Lower lobe of right lung (tissue), 2 donors: ENCODE measurements around the gene EPHA7. TPM values are rescaled to one million over a fixed set of nuclear protein-coding genes. Genes with fewer than 3 reads are reported as not detected.

ENCODE experiments used
- ATAC-seq, 2 donors: fragments of 200-7000 bp; cut with Tn5 transposase; one replicate each; pipeline ENCODE4 v1.9.1; 2020 to 2022; ENCODE audit warnings: mild to moderate bottlenecking in 2 of 2, moderate library complexity in 2 of 2
- DNase-seq: peaks from one replicate; pipeline ENCODE4 v3.0.0-alpha.2; 2020
- H3K27ac ChIP-seq: fragments of 200-600 bp; one replicate; pipeline ENCODE4 v1.8.0; 2022
- H3K27me3 ChIP-seq: fragments of 200-600 bp; one replicate; pipeline ENCODE4 v1.8.0; 2022; ENCODE audit warnings: low read depth
- H3K36me3 ChIP-seq: fragments of 200-600 bp; one replicate; pipeline ENCODE4 v1.8.0; 2022; ENCODE audit warnings: mild to moderate bottlenecking
- H3K4me1 ChIP-seq: fragments of 200-600 bp; one replicate; pipeline ENCODE4 v1.8.0; 2022
- H3K4me3 ChIP-seq: fragments of 200-600 bp; one replicate; pipeline ENCODE4 v1.8.0; 2022; ENCODE audit warnings: mild to moderate bottlenecking
- H3K9me3 ChIP-seq: fragments of 200-600 bp; one replicate; pipeline ENCODE4 v1.8.0; 2022
- CTCF ChIP-seq: fragments of 200-600 bp; IDR thresholded peaks from one replicate; pipeline ENCODE4 v1.8.0; 2022; ENCODE audit warnings: antibody characterized with exemption, mild to moderate bottlenecking
- intact Hi-C: fragments of 100-400 bp; cut with DNase I; formaldehyde crosslinking; loops from one replicate; pipeline ENCODE4 v1.11.0; 2022
- total RNA-seq: library from RNA; stranded (reverse); fragmentation: NEBNext Ultra II Directional; extraction: Animal tissue kit (Norgen Biotek cat#: 25700); gene quantifications from one replicate; pipeline ENCODE4 v1.2.1, GENCODE V29; 2021
- donor health status: DM: no; HTN: yes; CAD: no; lungs with severe emphysema.

Gene EPHA7
- total RNA-seq, 1 donor from 2014 or later: 0.86 TPM

- TF ChIP-seq CTCF: no peak
- Histone ChIP-seq H3K27me3 (no peaks in the 10 kb centered on the region), H3K4me1 (no peaks in the 10 kb centered on the region), H3K36me3 (no peaks in the 10 kb centered on the region), H3K9me3 (no peaks in the 10 kb centered on the region), H3K4me3 (no peak overlapping the region), H3K27ac (no peak overlapping the region)
- intact Hi-C loops: no loop called here
- DNase-seq (no peak), ATAC-seq (no peak)
Measured at GRCh38 chr6:93307505-93308409, 111.6 kb downstream of the EPHA7 start.

- intact Hi-C loops: no loop called here
- TF ChIP-seq CTCF: no peak
- Histone ChIP-seq H3K36me3 (no peaks in the 10 kb centered on the region), H3K4me1 (no peaks in the 10 kb centered on the region), H3K27ac (no peak overlapping the region), H3K27me3 (no peaks in the 10 kb centered on the region), H3K4me3 (no peak overlapping the region), H3K9me3 (no peaks in the 10 kb centered on the region)
- ATAC-seq (no peak), DNase-seq (no peak)
Measured at GRCh38 chr6:93305088-93305487, 114.3 kb downstream of the EPHA7 start.

- DNase-seq (no peak), ATAC-seq (no peak)
- H3K27ac ChIP-seq: no peak overlapping the region
- H3K4me3 ChIP-seq: no peak overlapping the region
- intact Hi-C loops: no loop called here
- no peaks in the 10 kb centered on the region for H3K9me3 ChIP-seq
- no peaks in the 10 kb centered on the region for H3K27me3 ChIP-seq
- TF ChIP-seq CTCF: no peak
- H3K4me1 ChIP-seq: no peaks in the 10 kb centered on the region
- H3K36me3 ChIP-seq: no peaks in the 10 kb centered on the region
Measured at GRCh38 chr6:93304505-93304904, 114.9 kb downstream of the EPHA7 start.

GRCh38 chr6:93300661-93301060 is 118.7 kb downstream of the EPHA7 start:
- H3K4me3 ChIP-seq: no peak overlapping the region
- H3K27me3 ChIP-seq: no peaks in the 10 kb centered on the region
- TF ChIP-seq CTCF: no peak
- no peaks in the 10 kb centered on the region for H3K36me3 ChIP-seq
- no peak for DNase-seq
- ATAC-seq: no peak
- no peaks in the 10 kb centered on the region for H3K9me3 ChIP-seq
- no peak overlapping the region for H3K27ac ChIP-seq
- intact Hi-C loops: no loop called here
- no peaks in the 10 kb centered on the region for H3K4me1 ChIP-seq

GRCh38 chr6:93299622-93300021 is 119.7 kb downstream of the EPHA7 start:
- DNase-seq (no peak), ATAC-seq (no peak)
- Histone ChIP-seq H3K27me3 (no peaks in the 10 kb centered on the region), H3K4me3 (no peak overlapping the region), H3K4me1 (no peaks in the 10 kb centered on the region), H3K9me3 (no peaks in the 10 kb centered on the region), H3K27ac (no peak overlapping the region), H3K36me3 (no peaks in the 10 kb centered on the region)
- intact Hi-C loops: no loop called here
- no peak for TF ChIP-seq CTCF
